ENCODE results near the gene EGFR.

EGFR gene

DNA sequence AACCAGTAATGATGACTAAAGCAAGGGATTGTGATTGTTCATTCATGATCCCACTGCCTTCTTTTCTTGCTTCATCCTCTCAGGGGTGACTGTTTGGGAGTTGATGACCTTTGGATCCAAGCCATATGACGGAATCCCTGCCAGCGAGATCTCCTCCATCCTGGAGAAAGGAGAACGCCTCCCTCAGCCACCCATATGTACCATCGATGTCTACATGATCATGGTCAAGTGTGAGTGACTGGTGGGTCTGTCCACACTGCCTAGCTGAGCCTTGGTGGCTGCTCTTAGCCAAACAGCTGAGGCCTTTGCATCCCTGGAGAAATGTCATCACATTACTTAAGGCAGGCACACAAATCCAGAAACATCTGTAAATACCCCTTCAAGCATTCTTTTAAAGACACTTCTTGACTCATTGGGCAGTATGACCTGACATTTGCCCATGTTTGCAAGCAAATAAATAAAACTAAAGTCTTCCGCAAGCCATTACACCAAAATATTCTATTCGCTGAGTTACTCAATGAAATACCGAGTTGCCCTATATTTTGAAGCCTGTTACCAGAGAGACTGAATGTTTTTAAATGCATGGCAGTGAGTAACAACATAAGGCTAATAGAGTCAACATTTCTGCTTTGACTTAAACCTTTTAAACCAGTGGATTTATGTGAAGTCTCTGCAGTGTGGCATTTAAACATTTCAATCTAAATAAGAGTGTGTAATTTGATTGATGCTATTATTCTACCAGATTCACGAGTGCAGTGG lies 180.0 kb downstream of the EGFR start:
- Histone ChIP-seq H3K4me1 (ENCODE audit: control insufficient read depth, low read length) (no peaks in the 10 kb centered on the region), H4K20me1 (ENCODE audit: control insufficient read depth, insufficient read depth, low read depth, low read length) (no peaks in the 10 kb centered on the region), H3K79me2 (ENCODE audit: control insufficient read depth, low read length) (no peaks in the 10 kb centered on the region), H3K27ac (ENCODE audit: low read depth, low read length) (no peak overlapping the region), H3F3A (ENCODE audit: control insufficient read depth, insufficient read depth) (no peaks in the 10 kb centered on the region), H3K9me2 (replicated peaks; ENCODE audit: control insufficient read depth, low read length) (no peaks in the 10 kb centered on the region), H3K27me3 (ENCODE audit: control insufficient read depth, low read length) (no peaks in the 10 kb centered on the region), H3K9me3 (ENCODE audit: control insufficient read depth, insufficient read depth, low read length) (peaks cover 3% of the 10 kb centered on the region; the same call in 1 of the 2 replicates), H3K4me3 (ENCODE audit: low read length) (no peak overlapping the region), H3K4me2 (ENCODE audit: low read length) (no peak overlapping the region), H3K36me3 (ENCODE audit: control insufficient read depth, low read length) (no peaks in the 10 kb centered on the region)
- TF ChIP-seq, protein P1, sequence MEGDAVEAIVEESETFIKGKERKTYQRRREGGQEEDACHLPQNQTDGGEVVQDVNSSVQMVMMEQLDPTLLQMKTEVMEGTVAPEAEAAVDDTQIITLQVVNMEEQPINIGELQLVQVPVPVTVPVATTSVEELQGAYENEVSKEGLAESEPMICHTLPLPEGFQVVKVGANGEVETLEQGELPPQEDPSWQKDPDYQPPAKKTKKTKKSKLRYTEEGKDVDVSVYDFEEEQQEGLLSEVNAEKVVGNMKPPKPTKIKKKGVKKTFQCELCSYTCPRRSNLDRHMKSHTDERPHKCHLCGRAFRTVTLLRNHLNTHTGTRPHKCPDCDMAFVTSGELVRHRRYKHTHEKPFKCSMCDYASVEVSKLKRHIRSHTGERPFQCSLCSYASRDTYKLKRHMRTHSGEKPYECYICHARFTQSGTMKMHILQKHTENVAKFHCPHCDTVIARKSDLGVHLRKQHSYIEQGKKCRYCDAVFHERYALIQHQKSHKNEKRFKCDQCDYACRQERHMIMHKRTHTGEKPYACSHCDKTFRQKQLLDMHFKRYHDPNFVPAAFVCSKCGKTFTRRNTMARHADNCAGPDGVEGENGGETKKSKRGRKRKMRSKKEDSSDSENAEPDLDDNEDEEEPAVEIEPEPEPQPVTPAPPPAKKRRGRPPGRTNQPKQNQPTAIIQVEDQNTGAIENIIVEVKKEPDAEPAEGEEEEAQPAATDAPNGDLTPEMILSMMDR (IDR thresholded peaks at IDR 0.05; ENCODE audit: low read depth, low read length, poor library complexity, severe bottlenecking), result no peak
- TF ChIP-seq EZH2phosphoT487 (IDR thresholded peaks at IDR 0.05; ENCODE audit: borderline replicate concordance, low read length), result no peak

GRCh38 chr7:55199418-55199817 lies 180.6 kb downstream of the EGFR start:
- Histone ChIP-seq H3K79me2 (ENCODE audit: control insufficient read depth, low read length) (no peaks in the 10 kb centered on the region), H3F3A (ENCODE audit: control insufficient read depth, insufficient read depth) (no peaks in the 10 kb centered on the region; the same call in 1 of the 2 replicates), H3K36me3 (ENCODE audit: control insufficient read depth, low read length) (no peaks in the 10 kb centered on the region), H3K4me1 (ENCODE audit: control insufficient read depth, low read length) (no peaks in the 10 kb centered on the region), H3K4me3 (ENCODE audit: low read length) (no peak overlapping the region), H3K9me2 (replicated peaks; ENCODE audit: control insufficient read depth, low read length) (no peaks in the 10 kb centered on the region), H3K27me3 (ENCODE audit: control insufficient read depth, low read length) (no peaks in the 10 kb centered on the region), H3K9me3 (ENCODE audit: control insufficient read depth, insufficient read depth, low read length) (peaks cover 8% of the 10 kb centered on the region; the same call in 1 of the 2 replicates), H3K4me2 (ENCODE audit: low read length) (no peak overlapping the region), H4K20me1 (ENCODE audit: control insufficient read depth, insufficient read depth, low read depth, low read length) (no peaks in the 10 kb centered on the region), H3K27ac (ENCODE audit: low read depth, low read length) (no peak overlapping the region)
- TF ChIP-seq, protein P1 (IDR thresholded peaks at IDR 0.05; ENCODE audit: low read depth, low read length, poor library complexity, severe bottlenecking), result no peak
- no peak for TF ChIP-seq EZH2phosphoT487 (IDR thresholded peaks at IDR 0.05; ENCODE audit: borderline replicate concordance, low read length)

GRCh38 chr7:55200441-55200840 lies 181.6 kb downstream of the EGFR start:
- no peaks in the 10 kb centered on the region; the same call in 1 of the 2 replicates for H3F3A ChIP-seq (ENCODE audit: control insufficient read depth, insufficient read depth)
- H3K36me3 ChIP-seq (ENCODE audit: control insufficient read depth, low read length), result no peaks in the 10 kb centered on the region
- TF ChIP-seq, protein P1 (IDR thresholded peaks at IDR 0.05; ENCODE audit: low read depth, low read length, poor library complexity, severe bottlenecking), result no peak
- no peak for TF ChIP-seq EZH2phosphoT487 (IDR thresholded peaks at IDR 0.05; ENCODE audit: borderline replicate concordance, low read length)
- H3K4me1 ChIP-seq (ENCODE audit: control insufficient read depth, low read length), result no peaks in the 10 kb centered on the region
- no peak overlapping the region for H3K4me3 ChIP-seq (ENCODE audit: low read length)
- H3K27me3 ChIP-seq (ENCODE audit: control insufficient read depth, low read length), result no peaks in the 10 kb centered on the region
- no peak overlapping the region for H3K4me2 ChIP-seq (ENCODE audit: low read length)
- no peaks in the 10 kb centered on the region for H4K20me1 ChIP-seq (ENCODE audit: control insufficient read depth, insufficient read depth, low read depth, low read length)
- H3K79me2 ChIP-seq (ENCODE audit: control insufficient read depth, low read length), result no peaks in the 10 kb centered on the region
- H3K9me2 ChIP-seq (replicated peaks; ENCODE audit: control insufficient read depth, low read length), result no peaks in the 10 kb centered on the region
- H3K9me3 ChIP-seq (ENCODE audit: control insufficient read depth, insufficient read depth, low read length), result peaks cover 12% of the 10 kb centered on the region; the same call in 1 of the 2 replicates
- no peak overlapping the region for H3K27ac ChIP-seq (ENCODE audit: low read depth, low read length)
